Measurements from ENCODE around the gene PIEZO1.

- TF ChIP-seq POLR2A (IDR thresholded peaks at IDR 0.05) (no peak), EP300 (IDR thresholded peaks at IDR 0.05) (no peak)
- TF ChIP-seq, protein P1, sequence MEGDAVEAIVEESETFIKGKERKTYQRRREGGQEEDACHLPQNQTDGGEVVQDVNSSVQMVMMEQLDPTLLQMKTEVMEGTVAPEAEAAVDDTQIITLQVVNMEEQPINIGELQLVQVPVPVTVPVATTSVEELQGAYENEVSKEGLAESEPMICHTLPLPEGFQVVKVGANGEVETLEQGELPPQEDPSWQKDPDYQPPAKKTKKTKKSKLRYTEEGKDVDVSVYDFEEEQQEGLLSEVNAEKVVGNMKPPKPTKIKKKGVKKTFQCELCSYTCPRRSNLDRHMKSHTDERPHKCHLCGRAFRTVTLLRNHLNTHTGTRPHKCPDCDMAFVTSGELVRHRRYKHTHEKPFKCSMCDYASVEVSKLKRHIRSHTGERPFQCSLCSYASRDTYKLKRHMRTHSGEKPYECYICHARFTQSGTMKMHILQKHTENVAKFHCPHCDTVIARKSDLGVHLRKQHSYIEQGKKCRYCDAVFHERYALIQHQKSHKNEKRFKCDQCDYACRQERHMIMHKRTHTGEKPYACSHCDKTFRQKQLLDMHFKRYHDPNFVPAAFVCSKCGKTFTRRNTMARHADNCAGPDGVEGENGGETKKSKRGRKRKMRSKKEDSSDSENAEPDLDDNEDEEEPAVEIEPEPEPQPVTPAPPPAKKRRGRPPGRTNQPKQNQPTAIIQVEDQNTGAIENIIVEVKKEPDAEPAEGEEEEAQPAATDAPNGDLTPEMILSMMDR (IDR thresholded peaks at IDR 0.05): no peak
These were observed 46.8 kb upstream of the PIEZO1 start for GRCh38 chr16:88831838-88832237.
